GM03348 (cell line): ENCODE measurements around the gene NOTCH1.

Experiments used
- DNase-seq: peaks from one replicate; pipeline ENCODE4 v3.0.0; 2012; ENCODE audit warnings: low spot score

Gene NOTCH1

GRCh38 chr9:136516191-136516654 is 29.6 kb downstream of the NOTCH1 start:
- no peak for DNase-seq

GRCh38 chr9:136515276-136515675 is 30.6 kb downstream of the NOTCH1 start:
- DNase-seq = no peak

- DNase-seq = no peak
Measured at GRCh38 chr9:136514022-136514714, 31.7 kb downstream of the NOTCH1 start.

GRCh38 chr9:136513191-136513590 is 32.7 kb downstream of the NOTCH1 start:
- no peak for DNase-seq

- DNase-seq = peak; percentile 60
Measured at GRCh38 chr9:136512651-136513071, 33.2 kb downstream of the NOTCH1 start.

GRCh38 chr9:136511670-136512592 is 33.9 kb downstream of the NOTCH1 start:
- no peak for DNase-seq

- DNase-seq = no peak
Measured at GRCh38 chr9:136511144-136511669, 34.6 kb downstream of the NOTCH1 start.

- no peak for DNase-seq
Measured at GRCh38 chr9:136510561-136510960, 35.3 kb downstream of the NOTCH1 start.

GRCh38 chr9:136509549-136509948 is 36.3 kb downstream of the NOTCH1 start:
- DNase-seq = no peak

GRCh38 chr9:136508729-136509500 is 36.9 kb downstream of the NOTCH1 start:
- no peak for DNase-seq

- no peak for DNase-seq
Measured at GRCh38 chr9:136507992-136508375, 37.9 kb downstream of the NOTCH1 start.

GRCh38 chr9:136507221-136507991 is 38.4 kb downstream of the NOTCH1 start:
- DNase-seq = no peak

GRCh38 chr9:136506425-136506824 is 39.4 kb downstream of the NOTCH1 start:
- DNase-seq = no peak

GRCh38 chr9:136505406-136506403 is 40.1 kb downstream of the NOTCH1 start:
- no peak for DNase-seq

- DNase-seq = no peak
Measured at GRCh38 chr9:136504512-136505348, 41.1 kb downstream of the NOTCH1 start.

- no peak for DNase-seq
Measured at GRCh38 chr9:136502940-136503550, 42.8 kb downstream of the NOTCH1 start.

GRCh38 chr9:136502196-136502595 is 43.7 kb downstream of the NOTCH1 start:
- no peak for DNase-seq

- no peak for DNase-seq
Measured at GRCh38 chr9:136501686-136502085, 44.2 kb downstream of the NOTCH1 start.
